ENCODE results near the gene CCL18. TPM values are rescaled to one million over a fixed set of nuclear protein-coding genes. Genes with fewer than 3 reads are reported as not detected.
"Not testable (repeated sequence)": the region's sequence is repeated elsewhere in the genome, so short reads cannot be mapped to it uniquely, and the experiment has no call there.

The CCL18 gene
- total RNA-seq, 1 donor from 2014 or later: 0.33 TPM

DNA sequence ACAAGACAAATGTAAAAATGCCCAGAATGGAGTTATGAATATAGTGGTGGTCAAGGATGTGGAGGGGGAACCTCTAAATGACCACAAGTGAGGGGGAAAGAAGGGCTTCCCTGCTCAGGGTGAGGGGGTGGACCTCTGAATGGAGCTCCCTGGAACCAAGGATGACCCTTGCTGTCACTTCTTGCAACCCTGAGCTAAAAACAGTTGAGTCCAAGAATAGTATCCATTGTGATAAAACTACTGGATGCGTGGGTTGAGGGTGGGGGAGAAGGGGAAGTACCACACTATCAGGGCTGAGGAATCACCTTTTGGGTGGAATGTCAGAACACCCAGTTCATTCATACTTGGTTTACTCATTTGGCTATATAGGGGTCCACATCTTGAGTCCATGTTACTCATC, 34.9 kb downstream of the CCL18 start:
- DNase-seq (ENCODE audit: low spot score); ATAC-seq: not testable (repeated sequence)

GRCh38 chr17:36103401-36103975, 39.4 kb downstream of the CCL18 start, which contains the start of gene CCL4:
Gene CCL4 (plus strand): TSS chr17:36103827. CDS start chr17:36103906, 79 bp downstream.
- not testable (repeated sequence) for DNase-seq (ENCODE audit: low spot score)
- peak; percentile 58 for ATAC-seq

GRCh38 chr17:36104246-36104645, 40.2 kb downstream of the CCL18 start:
- DNase-seq (ENCODE audit: low spot score); ATAC-seq: not testable (repeated sequence)

GRCh38 chr17:36104701-36105181, 40.7 kb downstream of the CCL18 start:
- no peak for DNase-seq (ENCODE audit: low spot score)
- ATAC-seq: no peak

DNA sequence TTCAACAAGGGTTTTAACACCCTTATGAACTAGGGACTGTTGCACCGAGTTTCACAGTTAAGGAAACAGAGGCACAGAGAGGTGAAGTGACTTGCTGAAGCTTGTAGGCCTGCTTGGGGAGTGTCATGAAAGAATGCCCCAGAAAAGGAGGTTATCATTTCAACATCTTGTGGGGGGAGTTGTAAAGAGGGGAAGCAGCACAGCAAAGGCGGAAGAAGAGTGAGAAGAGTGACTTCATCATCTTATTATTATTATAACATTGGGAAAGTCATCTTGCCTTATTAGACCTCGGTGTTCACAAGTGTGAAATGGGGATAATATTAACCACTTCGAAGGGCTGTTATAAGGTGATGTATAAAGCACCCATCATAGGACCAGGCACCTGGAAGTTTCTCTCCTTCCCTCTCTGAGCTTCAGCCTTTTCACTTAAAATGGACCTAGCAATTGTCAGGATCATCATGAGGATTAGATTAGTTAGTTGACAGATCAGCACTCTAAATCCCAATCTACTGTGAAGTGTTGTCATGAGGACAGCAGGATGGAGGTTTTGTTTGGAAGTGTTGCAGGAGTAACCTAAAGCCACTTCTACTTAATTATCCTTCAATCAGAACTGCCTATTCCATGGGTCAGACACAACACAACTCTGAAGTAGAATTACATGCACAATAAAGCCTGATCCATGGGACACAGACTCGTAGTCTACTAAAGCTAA, 41.9 kb downstream of the CCL18 start:
- no peak for ATAC-seq
- DNase-seq (ENCODE audit: low spot score): no peak

- no peak for DNase-seq (ENCODE audit: low spot score)
- ATAC-seq: no peak
Measured at GRCh38 chr17:36106493-36106835, 42.4 kb downstream of the CCL18 start.

- no peak for DNase-seq (ENCODE audit: low spot score)
- no peak for ATAC-seq
Measured at GRCh38 chr17:36107660-36108059, 43.6 kb downstream of the CCL18 start.

DNA sequence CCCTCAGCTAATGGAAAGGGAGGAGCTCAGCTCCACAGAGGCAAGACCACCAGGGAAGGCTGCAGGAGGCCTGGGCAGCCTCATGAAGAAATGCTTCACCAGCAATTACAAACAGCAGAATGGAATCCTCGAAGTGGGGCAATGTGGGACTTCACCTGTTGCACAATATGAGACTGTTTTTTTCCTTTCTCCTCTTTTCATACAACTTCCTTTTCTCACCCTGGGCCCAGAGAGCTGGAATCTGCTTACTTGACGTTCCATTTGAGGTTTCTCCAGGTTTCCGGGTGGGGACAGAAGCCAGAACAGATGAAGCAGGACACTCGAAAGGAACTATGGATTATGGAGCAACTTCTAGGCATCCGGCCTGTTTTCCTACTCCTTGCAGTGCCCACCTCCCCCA, 44.2 kb downstream of the CCL18 start:
- not testable (repeated sequence) for DNase-seq (ENCODE audit: low spot score); ATAC-seq

- no peak for DNase-seq (ENCODE audit: low spot score)
- no peak for ATAC-seq
Measured at GRCh38 chr17:36111068-36111490, 47.0 kb downstream of the CCL18 start.

DNA sequence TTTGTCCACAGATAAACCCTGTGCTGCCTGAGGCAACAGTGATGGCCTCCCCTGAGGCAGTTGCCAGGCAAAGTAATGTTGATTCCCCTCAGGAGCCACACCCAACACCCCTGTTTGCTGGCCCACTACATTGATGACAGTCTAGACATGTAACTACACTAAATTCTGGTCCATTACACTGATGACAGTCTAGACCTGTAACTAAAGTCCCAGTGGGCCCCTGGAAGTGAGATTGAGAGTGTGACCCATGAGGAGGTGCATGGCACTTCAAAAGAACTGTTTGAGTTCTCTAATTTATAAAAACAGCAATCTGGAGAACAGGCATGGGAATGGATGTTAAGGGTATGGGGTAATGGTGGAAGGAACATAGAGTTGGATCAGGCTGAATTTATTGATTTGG, 48.5 kb downstream of the CCL18 start:
- no peak for DNase-seq (ENCODE audit: low spot score)
- ATAC-seq: no peak

DNA sequence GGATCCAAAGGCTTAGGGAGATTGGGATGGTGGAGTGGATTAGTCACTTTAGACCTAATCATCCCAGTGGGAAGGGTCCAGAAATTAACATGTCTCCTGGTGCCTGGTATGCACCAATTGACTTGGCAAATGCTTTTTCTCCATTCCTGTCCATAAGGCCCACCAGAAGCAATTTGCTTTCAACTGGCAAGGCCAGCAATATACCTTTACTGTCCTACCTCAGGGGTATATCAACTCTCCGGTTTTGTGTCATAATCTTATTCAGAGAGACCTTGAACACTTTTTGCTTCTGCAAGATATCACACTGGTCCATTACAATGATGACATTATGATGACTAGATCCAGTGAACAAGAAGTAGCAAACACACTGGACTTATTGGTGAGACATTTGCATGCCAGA, 49.1 kb downstream of the CCL18 start:
- ATAC-seq; DNase-seq (ENCODE audit: low spot score): not testable (repeated sequence)

DNA sequence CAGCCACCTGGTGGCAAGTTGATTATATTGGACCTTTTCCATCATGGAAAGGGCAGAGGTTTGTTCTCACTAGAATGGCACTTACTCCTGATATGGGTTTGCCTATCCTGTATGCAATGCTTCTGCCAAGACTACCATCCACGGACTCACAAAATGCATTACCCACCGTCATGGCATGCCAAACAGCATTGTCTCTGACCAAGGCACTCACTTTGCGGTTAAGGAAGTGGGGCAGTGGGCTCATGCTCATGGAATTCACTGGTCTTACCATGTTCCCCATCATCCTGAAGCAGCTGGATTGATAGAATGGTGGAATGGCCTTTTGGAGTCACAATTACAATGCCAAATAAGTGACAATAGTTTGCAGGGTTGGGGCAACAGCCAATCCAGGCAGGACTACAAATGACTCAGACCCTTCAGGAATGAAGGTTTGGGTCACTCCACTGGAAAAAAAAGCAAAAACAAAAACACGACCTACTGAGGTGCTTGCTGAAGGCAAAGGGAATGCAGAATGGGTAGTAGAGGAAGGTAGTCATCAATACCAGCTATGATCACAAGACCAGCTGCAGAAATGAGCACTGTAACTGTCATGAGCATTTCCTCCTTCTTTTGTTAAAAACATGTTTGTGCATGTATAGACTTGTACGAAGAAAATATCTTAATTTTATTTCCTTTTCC, 51.0 kb downstream of the CCL18 start:
- DNase-seq (ENCODE audit: low spot score); ATAC-seq: not testable (repeated sequence)

GRCh38 chr17:36115649-36115977, 51.5 kb downstream of the CCL18 start:
- not testable (repeated sequence) for ATAC-seq

GRCh38 chr17:36117505-36118382, 53.7 kb downstream of the CCL18 start:
- ATAC-seq: no peak
- DNase-seq (ENCODE audit: low spot score): no peak

More at GRCh38 chr17:36115649-36115977, 51.5 kb downstream of the CCL18 start:
- DNase-seq (ENCODE audit: low spot score): not testable (repeated sequence)

DNA sequence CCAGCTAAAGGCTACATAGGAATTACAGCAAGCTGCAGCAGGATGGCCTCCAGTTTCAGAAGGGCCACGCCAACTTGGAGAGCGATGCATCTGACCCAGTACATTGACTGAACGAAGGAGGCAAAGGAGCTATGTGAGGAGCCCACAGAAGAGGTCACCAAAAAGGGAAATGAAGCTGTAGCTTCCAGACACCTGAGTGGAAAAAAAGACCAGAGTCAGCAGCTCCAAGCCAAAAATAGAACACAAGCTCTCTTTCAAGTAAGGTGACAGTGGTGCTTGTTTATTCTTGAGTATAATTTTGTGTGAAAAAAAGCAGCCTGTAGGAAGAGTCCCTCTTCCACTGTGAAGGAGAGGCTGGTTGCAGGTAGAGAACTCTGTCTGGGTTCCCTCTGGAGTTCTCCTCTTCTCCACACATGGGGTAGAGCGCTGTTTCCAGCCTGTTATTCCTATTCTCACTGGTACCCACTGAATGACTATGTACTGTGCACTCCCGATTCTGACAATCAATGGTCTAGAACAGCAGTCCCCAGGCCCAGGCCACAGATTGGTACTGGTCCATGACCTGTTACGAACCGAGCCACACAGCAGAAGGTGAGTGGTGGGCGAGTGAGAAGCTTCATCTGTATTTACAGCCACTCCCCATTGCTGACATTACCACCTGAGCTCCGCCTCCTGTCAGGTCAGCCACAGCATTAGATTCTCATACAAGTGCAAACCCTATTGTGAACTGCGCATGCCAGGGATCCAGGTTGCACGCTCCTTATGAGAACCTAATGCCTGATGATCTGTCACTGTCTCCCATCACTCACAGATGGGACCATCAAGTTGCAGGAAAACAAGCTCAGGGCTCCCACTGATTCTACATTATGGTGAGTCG, 54.6 kb downstream of the CCL18 start:
- DNase-seq (ENCODE audit: low spot score): no peak
- ATAC-seq: no peak

DNA sequence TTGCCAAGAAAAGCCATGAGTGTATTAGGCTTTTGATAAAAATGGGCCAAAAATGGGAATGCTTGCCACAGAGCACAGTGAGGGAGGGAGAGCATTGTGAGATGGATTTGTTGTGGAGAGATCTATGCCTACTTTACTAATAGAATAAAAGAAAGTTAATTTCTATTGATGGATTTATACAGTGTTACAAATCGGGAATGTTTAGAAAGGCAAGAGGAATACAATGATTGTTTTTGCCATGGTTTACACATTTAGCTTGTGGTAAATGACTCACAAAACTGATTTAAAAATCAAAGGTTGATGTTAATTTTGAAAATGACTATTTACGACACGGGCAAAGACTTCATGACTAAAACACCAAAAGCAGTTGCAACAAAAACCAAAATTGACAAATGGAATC, 56.1 kb downstream of the CCL18 start:
- no peak for DNase-seq (ENCODE audit: low spot score)
- ATAC-seq: no peak

GRCh38 chr17:36121099-36121498, 57.0 kb downstream of the CCL18 start:
- ATAC-seq; DNase-seq (ENCODE audit: low spot score): not testable (repeated sequence)
